HUDEP-2 (cell line): Measurements from ENCODE around the gene TSPAN5.
"Not testable (repeated sequence)": the region's sequence is repeated elsewhere in the genome, so short reads cannot be mapped to it uniquely, and the experiment has no call there.

Source experiments
- DNase-seq, 76 experiments: peaks; one replicate each; lab custom pipeline; 2025; ENCODE audit not compliant: unreplicated experiment in 76 of 76; lab: John Stamatoyannopoulos, UW

The TSPAN5 gene

GRCh38 chr4:98474408-98474844 lies 184.0 kb downstream of the TSPAN5 start:
- DNase-seq, result no peak

GRCh38 chr4:98473046-98473445 lies 185.4 kb downstream of the TSPAN5 start:
- DNase-seq, result no peak

- no peak for DNase-seq
Observed at GRCh38 chr4:98470831-98471230, 187.6 kb downstream of the TSPAN5 start.

- DNase-seq, result no peak
Observed at GRCh38 chr4:98470366-98470765, 188.0 kb downstream of the TSPAN5 start.

GRCh38 chr4:98469771-98470170 lies 188.6 kb downstream of the TSPAN5 start:
- no peak for DNase-seq

GRCh38 chr4:98468709-98469108 lies 189.7 kb downstream of the TSPAN5 start:
- no peak for DNase-seq

- peak in 65 of 76 experiments; percentile 2 to 74 (median 34) for DNase-seq
Observed at GRCh38 chr4:98467627-98468072, 190.8 kb downstream of the TSPAN5 start.

GRCh38 chr4:98466868-98467599 lies 191.4 kb downstream of the TSPAN5 start:
- no peak for DNase-seq

GRCh38 chr4:98462487-98462886 lies 195.9 kb downstream of the TSPAN5 start:
- DNase-seq, result no peak

- DNase-seq, result not testable (repeated sequence)
Observed at GRCh38 chr4:98461121-98461865, 197.1 kb downstream of the TSPAN5 start.

GRCh38 chr4:98457422-98457821 lies 201.0 kb downstream of the TSPAN5 start:
- DNase-seq, result not testable (repeated sequence)

GRCh38 chr4:98452091-98452490 lies 206.3 kb downstream of the TSPAN5 start:
- no peak for DNase-seq

- peak in 1 of 76 experiments; percentile 6 for DNase-seq
Observed at GRCh38 chr4:98448908-98449307, 209.5 kb downstream of the TSPAN5 start.

GRCh38 chr4:98447648-98448047 lies 210.8 kb downstream of the TSPAN5 start:
- peak in 1 of 76 experiments; percentile 0 for DNase-seq

- no peak for DNase-seq
Observed at GRCh38 chr4:98446499-98447375, 211.7 kb downstream of the TSPAN5 start.

GRCh38 chr4:98444371-98444770 lies 214.0 kb downstream of the TSPAN5 start:
- DNase-seq, result no peak

- no peak for DNase-seq
Observed at GRCh38 chr4:98434816-98435215, 223.6 kb downstream of the TSPAN5 start.

- DNase-seq, result no peak
Observed at GRCh38 chr4:98433691-98434090, 224.7 kb downstream of the TSPAN5 start.

- no peak for DNase-seq
Observed at GRCh38 chr4:98430708-98431403, 227.6 kb downstream of the TSPAN5 start.

- DNase-seq, result no peak
Observed at GRCh38 chr4:98423009-98423408, 235.4 kb downstream of the TSPAN5 start.
